ENCODE measurements around the gene ASB2. TPM values are rescaled to one million over a fixed set of nuclear protein-coding genes. Genes with fewer than 3 reads are reported as not detected.

The ASB2 gene
- total and polyA plus RNA-seq, 2 of the 4 experiments (the other 2 are of a cell fraction), result 0.54 to 0.77 TPM

- ChIA-PET CTCF (no interaction called here), POLR2A (ENCODE audit: unreplicated experiment) (no interaction called here)
- no peak overlapping the region for H3K14ac ChIP-seq (replicated peaks; ENCODE audit: low read depth, low read length)
- no peaks in the 10 kb centered on the region for H3K9me1 ChIP-seq (ENCODE audit: insufficient read depth, low read length)
- H2BK20ac ChIP-seq (ENCODE audit: low read depth, low read length), result no peak overlapping the region
- no peaks in the 10 kb centered on the region for H3K9me3 ChIP-seq (ENCODE audit: control insufficient read depth, insufficient read depth, low read length)
- H2AK5ac ChIP-seq (ENCODE audit: low read depth, low read length), result no peak overlapping the region
- no peak overlapping the region for H2AFZ ChIP-seq (replicated peaks; ENCODE audit: low read length, poor library complexity)
- no peak overlapping the region for H4K5ac ChIP-seq (ENCODE audit: low read depth, low read length)
- H4K8ac ChIP-seq (ENCODE audit: low read depth in 2 of 2, low read length in 2 of 2), result no peak overlapping the region
- WGBS, 2 experiments (ENCODE audit: extremely low coverage in 2 of 2, insufficient read length in 1 of 2), result 64% methylated on average over 12 of the region's 26 CpGs; no CpG with 5 or more reads in 1 of the 2 experiments
- no peak overlapping the region for H3K4ac ChIP-seq (ENCODE audit: low read depth, low read length)
- no peaks in the 10 kb centered on the region for H4K20me1 ChIP-seq (ENCODE audit: insufficient read depth, low read length)
- no peak overlapping the region for H2AK9ac ChIP-seq (replicated peaks; ENCODE audit: low read depth, low read length, poor library complexity)
- H3K27ac ChIP-seq (ENCODE audit: insufficient read depth, low read length), result no peak overlapping the region
- no peak overlapping the region for H3K9ac ChIP-seq (ENCODE audit: low read depth, low read length)
- no peak overlapping the region for H3K23ac ChIP-seq (ENCODE audit: low read depth, low read length)
- peaks cover 22% of the 10 kb centered on the region for H3K27me3 ChIP-seq (ENCODE audit: control insufficient read depth, insufficient read depth, low read length)
- H3K4me1 ChIP-seq (ENCODE audit: control insufficient read depth, insufficient read depth, low read length), result no peaks in the 10 kb centered on the region
- H2BK120ac ChIP-seq (ENCODE audit: low read depth, low read length), result no peak overlapping the region
- H3K56ac ChIP-seq (ENCODE audit: extremely low read depth, insufficient read depth, low read length), result no peak overlapping the region
- no peak overlapping the region for H2BK15ac ChIP-seq (ENCODE audit: low read depth, low read length)
- no peak overlapping the region for H3K4me2 ChIP-seq (ENCODE audit: low read depth, low read length)
- no peaks in the 10 kb centered on the region for H3K79me1 ChIP-seq (ENCODE audit: low read depth in 1 of 2, low read length in 2 of 2)
- DNase-seq, result no peak
- dilution Hi-C loops (cut with HindIII; ENCODE audit: low sequenced_read_pairs, unreplicated experiment), result no loop called here
- no peak for ATAC-seq (ENCODE audit: low read depth)
- no peak overlapping the region for H2BK5ac ChIP-seq (ENCODE audit: low read depth, low read length, poor library complexity, severe bottlenecking)
- H3K4me3 ChIP-seq (ENCODE audit: insufficient read depth, low read depth, low read length), result no peak overlapping the region
- no peaks in the 10 kb centered on the region for H3K36me3 ChIP-seq (ENCODE audit: control insufficient read depth, insufficient read depth, low read length)
- in situ Hi-C loops (cut with MboI; ENCODE audit: low sequenced_read_pairs), result no loop called here
- intact Hi-C loops (cut with micrococcal nuclease), result no loop called here
- no peak overlapping the region for H4K91ac ChIP-seq (ENCODE audit: insufficient read depth, low read depth, low read length)
- no TSS peak for BruUV-seq (replicated peaks)
- no peak overlapping the region for H3K18ac ChIP-seq (ENCODE audit: low read depth, low read length)
- TF ChIP-seq RAD21 (IDR thresholded peaks at IDR 0.05; ENCODE audit: low read length) (no peak), SMC3 (IDR thresholded peaks at IDR 0.05; ENCODE audit: low read depth, low read length) (no peak), POLR2A (IDR thresholded peaks at IDR 0.05; ENCODE audit: low read depth, low read length) (no peak), CTCF (conservative IDR thresholded peaks at IDR 0.05; ENCODE audit: low read depth, low read length) (no peak), CEBPB (IDR thresholded peaks at IDR 0.05; ENCODE audit: low read depth, low read length) (no peak), BHLHE40 (IDR thresholded peaks at IDR 0.05; ENCODE audit: low read depth, low read length) (no peak), FOS (IDR thresholded peaks at IDR 0.05; ENCODE audit: low read depth, low read length) (no peak), MAFK (IDR thresholded peaks at IDR 0.05; ENCODE audit: low read depth, low read length) (no peak), CHD1 (IDR thresholded peaks at IDR 0.05; ENCODE audit: low read depth, low read length) (no peak), MXI1 (IDR thresholded peaks at IDR 0.05; ENCODE audit: borderline replicate concordance, low read depth, low read length) (no peak), USF2 (IDR thresholded peaks at IDR 0.05; ENCODE audit: low read depth, low read length) (no peak), RFX5 (IDR thresholded peaks at IDR 0.05; ENCODE audit: low read depth, low read length) (no peak), MAZ (IDR thresholded peaks at IDR 0.05; ENCODE audit: borderline replicate concordance, low read depth, low read length) (no peak), RCOR1 (IDR thresholded peaks at IDR 0.05; ENCODE audit: insufficient replicate concordance, low read length) (no peak)
- TF ChIP-seq, protein P1, sequence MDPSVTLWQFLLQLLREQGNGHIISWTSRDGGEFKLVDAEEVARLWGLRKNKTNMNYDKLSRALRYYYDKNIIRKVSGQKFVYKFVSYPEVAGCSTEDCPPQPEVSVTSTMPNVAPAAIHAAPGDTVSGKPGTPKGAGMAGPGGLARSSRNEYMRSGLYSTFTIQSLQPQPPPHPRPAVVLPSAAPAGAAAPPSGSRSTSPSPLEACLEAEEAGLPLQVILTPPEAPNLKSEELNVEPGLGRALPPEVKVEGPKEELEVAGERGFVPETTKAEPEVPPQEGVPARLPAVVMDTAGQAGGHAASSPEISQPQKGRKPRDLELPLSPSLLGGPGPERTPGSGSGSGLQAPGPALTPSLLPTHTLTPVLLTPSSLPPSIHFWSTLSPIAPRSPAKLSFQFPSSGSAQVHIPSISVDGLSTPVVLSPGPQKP (IDR thresholded peaks at IDR 0.05; ENCODE audit: borderline replicate concordance, low read depth, low read length), result no peak
Measured at GRCh38 chr14:93928184-93929047, 48.0 kb downstream of the ASB2 start.

Data from IMR-90 (cell line).